GM19043 (cell line): Measurements from ENCODE around the gene PID1.
"Not testable (repeated sequence)": the region's sequence is repeated elsewhere in the genome, so short reads cannot be mapped to it uniquely, and the experiment has no call there.

Source experiments
- ATAC-seq: cut with Tn5 transposase; IDR thresholded peaks from one replicate; pipeline ENCODE4 v1.9.1; 2021; ENCODE audit warnings: low read depth; ENCODE audit not compliant: unreplicated experiment

The PID1 gene

DNA sequence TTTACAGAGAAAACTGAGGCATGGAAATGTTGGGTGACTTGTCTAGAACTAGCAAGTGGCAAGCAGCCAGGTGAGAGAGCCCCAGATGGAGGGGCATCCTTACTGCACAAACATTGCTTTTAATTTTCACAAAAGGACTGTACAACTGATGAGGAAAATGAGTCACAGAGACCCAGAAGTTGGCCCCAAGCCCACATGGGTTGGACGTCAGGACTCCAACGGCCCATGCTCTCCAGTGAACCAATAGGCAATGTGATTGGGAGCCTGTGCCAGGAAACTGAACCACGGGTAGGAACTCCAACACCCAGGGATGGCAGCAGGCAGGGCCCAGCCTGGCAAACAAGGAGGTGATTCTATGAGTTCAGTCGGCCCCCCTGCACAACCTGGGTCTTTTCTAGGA lies 50.8 kb downstream of the PID1 start:
- ATAC-seq = no peak

DNA sequence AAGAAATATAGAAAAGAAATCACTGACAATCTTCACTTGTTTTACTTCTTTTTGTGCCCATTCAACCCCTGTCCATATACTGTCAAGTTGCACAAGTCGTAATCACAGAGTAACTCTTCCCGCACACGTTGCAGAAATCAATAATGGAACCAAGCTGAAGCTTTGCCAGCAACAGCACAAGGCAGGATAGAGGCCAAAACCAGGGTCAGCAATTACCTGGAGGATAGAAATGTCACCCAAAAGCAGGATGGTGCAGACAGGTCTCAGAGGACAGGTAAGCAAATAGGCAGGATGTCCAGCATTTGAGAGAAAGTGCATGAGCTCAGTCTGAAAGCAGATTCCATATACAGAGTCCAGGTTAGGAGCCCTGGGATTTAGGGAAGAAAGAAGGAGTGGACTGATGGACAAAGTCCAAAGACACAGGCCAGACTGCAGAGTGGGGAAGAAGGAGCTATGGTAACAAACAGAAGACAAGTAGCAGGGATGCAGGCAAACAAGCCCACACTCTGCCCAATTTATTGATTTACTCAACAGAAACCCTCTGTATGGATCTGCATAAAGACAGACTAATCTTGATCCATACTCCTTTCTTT lies 52.7 kb downstream of the PID1 start:
- ATAC-seq = no peak

DNA sequence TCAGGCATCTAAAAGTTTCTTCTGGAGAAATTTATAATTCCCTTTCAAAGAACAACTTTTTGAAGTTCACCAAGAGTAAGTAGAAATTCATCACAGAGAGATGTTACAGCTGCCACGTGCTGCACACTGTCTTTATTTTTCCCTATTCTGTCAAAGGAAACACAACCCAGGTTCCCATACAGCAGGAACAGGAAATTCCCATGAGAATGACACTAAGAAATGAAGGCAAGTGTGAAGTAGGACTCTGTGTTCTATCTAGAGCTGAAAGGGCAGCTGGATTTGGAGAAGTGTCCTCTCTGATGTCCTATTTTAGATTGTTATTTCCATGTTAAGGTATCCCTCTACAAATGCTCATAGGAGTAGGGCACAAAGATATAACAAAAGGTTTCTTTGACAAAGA lies 58.8 kb downstream of the PID1 start:
- no peak for ATAC-seq

DNA sequence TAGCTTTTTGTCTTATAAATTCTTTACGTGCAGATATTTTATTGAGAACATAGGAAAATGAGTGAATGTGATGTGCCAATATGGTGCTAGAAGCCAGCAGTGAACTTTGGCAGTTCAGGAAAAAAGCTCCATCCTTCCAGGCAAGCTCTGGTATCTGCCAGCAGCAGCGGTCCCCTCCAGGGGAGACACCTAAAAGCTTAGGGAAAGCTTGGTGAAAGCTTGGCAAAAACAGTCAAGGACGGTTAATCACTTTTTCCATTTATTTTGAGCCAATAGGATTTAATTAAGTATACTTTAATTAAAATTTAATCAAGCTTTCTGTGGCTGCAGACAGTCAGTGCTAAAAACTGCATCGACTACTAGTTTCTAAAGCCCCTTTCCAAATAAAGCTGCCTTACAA lies 60.4 kb downstream of the PID1 start:
- ATAC-seq = no peak

DNA sequence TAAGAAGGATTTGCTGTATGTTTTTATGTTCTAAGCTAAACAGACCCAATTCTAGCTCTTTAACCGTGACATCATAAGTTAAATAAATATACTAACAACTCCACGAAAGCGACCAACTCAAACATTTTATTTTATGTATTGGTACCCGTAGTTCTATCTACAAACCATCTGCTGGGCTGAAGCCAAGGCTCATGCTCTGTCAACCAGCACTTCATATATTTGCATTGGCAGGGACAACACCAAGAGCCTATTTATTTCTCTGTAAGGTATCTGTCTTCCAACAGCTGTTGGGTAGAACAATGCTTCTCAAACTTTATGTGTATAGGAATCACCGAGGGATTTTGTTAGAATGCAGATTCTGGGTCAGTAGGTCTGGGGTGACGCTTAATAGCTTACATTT lies 64.5 kb downstream of the PID1 start:
- ATAC-seq = no peak

DNA sequence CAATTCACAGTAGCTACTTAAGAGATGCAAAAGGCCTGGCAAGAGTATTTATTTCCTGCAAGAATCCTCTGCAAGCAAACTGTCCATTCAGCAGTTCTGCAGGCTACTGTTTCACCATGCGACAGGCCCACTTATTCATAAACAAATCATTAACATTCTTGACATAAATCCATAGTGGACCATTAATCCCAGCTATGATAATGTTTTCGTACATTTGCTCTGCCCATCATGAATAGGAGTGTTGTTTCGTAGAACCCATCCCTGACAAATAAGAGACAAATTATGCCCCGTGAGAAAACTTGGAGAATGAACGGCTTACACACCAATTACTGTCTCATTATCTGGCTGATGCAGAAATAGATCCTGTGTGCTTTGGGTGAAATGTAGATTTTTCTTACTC lies 65.4 kb downstream of the PID1 start:
- no peak for ATAC-seq

DNA sequence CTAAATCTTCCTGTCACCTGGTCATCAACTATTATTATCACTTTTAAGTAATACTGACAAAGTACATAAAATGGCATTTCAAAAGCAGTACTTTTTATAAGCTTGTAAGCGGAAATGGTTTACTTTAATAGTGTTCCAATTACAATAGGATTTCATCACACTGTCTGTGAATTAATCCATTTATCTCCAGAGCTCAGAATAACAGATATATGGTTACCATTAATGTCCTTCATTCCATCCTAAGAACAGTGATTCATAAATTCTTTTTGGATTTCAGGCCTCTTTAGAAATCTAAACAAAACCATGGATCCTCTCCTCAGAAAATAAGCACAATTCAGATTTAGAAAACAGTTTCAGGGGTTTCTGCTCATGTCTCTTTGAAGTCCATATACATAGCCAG lies 68.4 kb downstream of the PID1 start:
- no peak for ATAC-seq

DNA sequence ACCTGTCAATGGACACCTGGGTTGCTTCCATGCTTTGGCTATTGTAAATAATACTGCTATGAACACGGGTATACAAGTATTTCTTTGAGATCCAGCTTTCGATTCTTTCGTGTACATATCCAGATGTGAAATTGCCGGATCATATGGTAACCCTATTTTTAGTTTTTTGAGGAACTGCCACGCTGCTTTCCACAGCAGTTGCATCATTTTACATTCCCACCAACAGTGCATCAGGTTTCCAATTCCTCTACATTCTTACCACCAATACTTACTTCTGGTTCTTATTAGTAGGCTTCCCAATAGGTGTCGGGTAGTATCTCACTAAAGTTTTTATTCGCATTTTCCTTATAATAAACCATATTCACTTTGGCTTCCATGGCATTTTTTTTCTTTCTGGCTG lies 69.6 kb downstream of the PID1 start:
- no peak for ATAC-seq

DNA sequence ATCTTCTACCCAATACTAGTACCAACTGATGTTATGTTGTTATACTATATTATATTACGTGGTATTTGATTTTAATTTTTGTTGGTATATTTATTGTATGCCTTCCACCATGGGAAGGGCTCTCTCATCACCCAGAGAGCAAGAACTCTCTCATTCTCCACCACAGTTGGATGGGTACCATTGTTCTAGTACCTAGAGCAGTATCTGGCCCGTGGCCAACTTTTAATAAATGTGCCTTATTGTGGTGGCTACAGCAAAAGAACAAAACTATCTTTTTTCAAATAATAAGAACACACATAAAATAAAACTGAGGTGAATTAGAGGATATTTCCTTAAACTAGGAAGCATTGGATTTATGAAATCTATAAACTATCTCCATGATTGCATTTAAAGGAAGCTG lies 71.8 kb downstream of the PID1 start:
- no peak for ATAC-seq

DNA sequence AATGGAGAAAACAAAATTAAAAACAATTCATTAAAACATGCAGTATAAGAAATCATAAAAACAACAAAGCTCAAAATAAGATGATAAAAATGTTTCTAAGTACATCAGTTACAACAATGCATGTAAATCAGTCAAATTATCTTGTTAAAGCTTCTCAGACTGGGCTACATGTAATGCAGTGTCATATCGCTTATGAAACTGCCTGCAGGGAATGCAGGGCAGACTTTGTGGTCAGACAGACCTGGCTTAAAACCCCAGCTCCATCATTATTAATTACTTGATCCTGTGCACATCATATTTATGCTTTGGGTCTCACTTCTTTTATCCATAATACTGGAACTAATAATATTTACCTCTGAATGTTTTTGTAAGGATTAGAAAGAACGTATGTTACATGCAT lies 74.6 kb downstream of the PID1 start:
- no peak for ATAC-seq

DNA sequence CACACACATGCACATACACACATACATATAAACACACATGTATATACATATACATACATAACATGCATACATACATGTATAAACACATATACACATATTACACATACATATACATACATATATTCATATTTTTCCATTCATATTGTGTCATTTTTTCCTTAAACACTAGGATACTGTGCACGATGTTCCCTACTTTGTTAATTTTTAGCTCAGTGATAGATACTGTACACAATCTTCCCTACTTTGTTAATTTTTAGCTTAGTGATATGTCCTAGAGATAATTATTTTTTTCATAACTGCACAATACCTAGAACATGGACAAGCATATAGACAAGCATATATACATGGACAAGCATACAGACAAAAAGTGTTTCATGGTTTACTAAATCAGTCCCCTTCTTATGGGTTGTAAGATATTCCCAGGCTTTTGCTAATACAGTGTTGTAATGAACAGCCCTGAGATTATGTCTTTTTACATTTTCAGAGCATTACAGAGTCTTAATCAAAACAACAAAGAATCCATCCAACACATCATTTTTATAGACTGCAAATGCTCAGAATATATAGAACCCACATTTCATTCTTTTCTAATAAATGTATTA lies 75.6 kb downstream of the PID1 start:
- no peak for ATAC-seq

DNA sequence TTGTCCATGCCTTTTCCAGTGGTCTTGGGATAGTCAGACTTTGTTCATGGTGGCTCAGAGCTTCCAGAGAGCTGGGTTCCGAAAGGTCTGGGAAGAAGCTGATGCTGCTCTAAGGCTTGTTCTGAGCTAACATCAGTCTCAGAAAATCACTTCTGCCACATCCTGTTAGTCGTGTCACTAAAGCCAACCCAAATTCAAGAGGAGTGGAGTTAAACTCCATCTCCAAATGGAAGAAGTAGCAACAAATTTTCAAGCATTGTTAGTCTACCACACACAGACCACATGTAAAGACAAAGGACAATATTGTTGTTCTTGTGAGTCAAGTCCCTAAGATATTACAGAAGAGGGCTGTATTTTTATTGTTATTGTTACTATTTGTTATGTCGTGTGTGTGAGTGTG lies 77.8 kb downstream of the PID1 start:
- no peak for ATAC-seq

DNA sequence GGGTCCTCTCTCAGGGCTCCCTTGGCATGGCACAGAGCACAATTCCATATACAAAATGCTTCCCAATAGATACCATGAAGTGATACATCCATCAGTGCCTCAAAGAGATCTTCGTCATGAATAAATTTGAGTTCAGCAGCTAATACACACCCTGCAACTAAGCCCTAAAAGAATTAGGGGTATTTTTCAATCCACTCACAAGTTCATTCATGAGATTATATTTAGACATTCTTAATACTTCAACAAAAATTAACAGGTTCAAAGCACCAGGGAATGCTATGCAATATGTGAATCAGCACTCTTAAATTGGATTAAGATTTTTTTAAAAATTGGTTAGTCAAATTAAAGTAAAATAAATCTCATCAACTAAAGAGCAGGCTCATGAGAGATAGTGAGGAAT lies 79.7 kb downstream of the PID1 start:
- ATAC-seq = no peak

DNA sequence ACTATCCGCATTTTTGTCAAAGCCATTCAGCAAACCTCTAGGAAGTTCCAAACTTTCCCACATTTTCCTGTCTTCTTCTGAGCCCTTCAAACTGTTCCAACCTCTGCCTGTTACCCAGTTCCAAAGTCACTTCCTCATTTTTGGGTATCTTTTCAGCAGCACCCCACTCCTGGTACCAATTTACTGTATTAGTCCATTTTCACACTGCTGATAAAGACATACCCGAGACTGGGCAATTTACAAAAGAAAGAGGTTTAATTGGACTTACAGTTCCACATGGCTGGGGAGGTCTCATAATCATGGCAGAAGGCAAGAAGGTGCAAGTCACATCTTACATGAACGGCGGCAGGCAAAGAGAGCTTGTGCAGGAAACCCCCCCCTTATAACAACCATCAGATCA lies 84.0 kb downstream of the PID1 start:
- not testable (repeated sequence) for ATAC-seq

DNA sequence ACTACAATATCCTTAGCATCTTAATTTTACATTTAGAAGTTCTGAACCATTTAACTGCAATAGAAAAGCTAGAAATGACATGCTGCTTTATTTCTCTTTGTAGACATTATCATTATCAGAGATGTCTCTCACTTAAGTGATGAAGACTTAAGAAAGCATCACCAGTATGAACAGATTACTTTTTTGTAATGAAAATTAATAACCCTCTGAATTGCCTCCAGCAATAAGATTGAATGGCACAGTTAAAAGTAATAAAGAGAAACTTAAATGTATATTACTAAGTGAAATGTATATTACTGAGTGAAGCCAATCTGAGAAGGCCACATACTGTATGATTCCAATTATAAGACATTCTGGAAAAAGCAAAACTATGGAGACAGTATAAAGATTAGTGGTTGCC lies 89.4 kb downstream of the PID1 start:
- no peak for ATAC-seq

DNA sequence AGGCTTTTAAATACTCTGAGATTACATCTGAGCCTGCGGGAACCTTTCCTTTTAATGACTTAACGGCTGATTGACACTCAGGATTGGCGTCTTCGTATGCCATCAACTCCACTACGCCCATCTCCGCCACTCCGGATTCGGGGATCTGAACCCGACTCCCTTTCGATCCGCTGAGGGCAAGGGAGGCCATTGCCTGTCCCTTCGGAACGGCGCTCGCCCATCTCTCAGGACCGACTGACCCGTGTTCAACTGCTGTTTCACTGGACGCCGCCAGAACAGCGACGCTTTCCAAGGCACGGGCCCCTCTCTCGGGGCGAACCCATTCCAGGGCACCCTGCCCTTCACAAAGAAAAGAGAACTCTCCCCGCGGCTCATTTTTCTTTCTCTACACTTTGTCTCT lies 90.4 kb downstream of the PID1 start:
- no peak for ATAC-seq

DNA sequence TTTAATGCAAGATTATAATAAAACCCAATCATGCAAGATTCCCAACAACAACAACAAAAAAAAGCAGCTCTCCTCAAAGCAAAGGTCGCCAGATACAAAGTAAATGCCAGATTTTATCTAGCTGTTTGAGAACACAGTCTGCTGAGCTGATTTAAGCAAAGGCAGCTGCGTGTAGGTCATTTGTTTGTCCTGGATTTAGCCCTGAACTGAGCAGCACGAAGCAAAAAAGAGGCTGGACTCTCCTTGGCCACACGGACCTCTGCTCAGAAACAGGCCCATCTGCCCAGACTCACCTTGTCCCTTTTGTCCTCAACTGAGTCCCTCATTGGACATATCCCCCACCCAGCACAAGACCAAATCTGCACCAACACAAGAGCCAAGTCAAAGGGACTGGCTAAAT lies 91.5 kb downstream of the PID1 start:
- no peak for ATAC-seq

DNA sequence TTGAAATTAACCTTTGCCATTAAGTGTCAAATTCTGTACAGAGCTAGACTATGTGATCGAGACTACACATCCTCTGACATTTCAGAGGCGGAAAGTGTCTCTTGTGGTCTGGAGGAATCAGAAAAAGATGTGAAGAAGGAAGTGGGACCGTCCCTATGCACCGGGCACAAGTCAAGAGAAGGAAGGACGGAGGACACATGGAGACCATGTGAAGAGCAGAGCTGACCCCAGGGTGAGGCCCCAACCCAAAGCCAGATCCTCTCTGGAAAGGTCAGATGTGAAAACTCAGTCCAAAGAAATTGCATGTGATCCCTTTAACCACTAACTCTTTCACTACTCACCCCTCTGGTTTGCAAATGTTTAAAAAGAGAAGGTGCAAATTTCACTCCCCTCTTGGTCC lies 92.4 kb downstream of the PID1 start:
- ATAC-seq = no peak

DNA sequence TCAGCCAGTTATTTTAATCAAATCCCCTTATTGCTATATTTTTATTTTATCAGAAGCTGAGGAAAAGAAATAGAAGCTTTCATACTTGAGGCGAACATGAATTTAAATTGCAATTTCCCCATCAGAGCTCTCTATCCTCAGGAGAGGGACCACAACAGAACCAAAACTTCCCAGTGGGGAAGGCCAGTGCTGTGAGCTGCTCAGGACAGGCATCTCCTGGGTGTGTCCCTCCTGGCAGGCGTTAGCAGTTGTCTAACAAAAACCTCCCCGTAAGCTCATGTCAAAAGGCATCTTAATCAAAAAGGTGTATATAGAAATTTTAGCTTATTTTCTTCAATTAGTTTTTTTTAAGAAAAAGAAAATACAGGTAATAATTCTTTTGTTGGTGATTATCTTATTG lies 93.0 kb downstream of the PID1 start:
- ATAC-seq = no peak

DNA sequence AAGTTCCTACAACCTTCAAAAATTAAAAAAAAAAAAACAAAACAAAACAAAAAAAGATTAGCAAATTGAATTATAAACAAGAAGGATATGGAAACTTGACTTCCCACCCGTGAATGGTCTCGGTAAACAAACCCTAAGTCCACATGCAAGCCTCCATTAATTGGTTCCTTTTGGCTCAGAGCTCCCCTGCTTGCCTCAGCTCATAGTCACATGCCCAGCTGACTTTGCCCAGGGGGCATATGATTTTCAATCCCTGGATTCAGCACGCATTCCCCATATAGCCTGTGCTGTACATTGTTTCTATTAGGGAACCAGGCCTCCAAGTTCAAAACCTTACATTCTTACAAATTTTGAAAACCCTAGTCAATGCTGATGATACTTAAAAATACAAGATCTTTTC lies 95.0 kb downstream of the PID1 start:
- ATAC-seq = no peak

DNA sequence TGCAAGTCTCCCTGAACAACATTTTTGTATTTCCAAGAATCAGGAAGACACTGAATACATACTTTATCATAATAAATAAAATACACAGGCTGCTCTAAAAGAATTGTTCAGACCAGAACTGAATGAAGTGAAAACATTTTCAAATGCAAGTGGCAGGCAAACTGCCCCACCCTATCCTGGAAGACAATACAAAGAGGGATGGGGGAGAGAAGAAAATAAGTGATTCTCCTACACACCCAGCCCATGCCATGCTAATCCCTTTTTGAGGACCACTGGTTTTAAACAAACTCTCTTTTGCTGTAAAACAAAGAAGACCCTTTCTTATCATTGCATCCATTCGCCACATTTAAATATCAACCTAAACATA lies 95.6 kb downstream of the PID1 start:
- no peak for ATAC-seq

DNA sequence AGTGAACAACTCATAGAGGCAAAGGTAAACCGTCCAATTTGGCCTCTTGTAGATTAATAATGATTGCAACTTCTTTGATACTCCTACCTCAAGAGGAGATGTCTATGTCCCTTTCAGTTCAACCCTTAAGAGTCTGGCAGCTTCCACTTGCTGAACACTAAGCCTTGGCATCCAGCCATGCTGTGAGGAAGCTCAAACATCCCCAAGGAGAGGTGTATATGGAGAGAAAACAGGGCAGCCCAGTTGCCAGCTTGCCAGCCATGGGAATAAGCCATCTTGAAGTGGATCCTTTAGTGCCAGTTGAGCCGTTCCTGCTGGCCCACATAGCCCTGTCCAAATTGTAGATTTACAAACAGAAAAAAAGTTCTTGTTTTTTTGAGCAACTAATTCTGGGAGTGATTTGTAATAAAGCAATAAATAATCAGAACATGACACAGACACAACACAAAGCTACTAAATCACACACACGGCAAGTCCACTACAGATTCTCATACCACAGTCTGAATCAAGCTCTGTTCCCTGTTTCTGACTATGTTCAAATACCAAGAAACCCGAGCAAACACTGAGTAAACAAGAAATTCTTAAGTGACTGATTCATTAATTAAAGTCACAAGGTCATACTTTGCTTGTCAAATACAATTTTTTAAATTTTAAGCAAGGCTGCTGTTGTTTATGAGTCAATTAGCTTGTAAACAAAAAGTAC lies 96.1 kb downstream of the PID1 start:
- ATAC-seq = no peak
